HG03095 (cell line): ENCODE data around the gene LMF1.

ENCODE experiments used
- ATAC-seq: cut with Tn5 transposase; IDR thresholded peaks from one replicate; pipeline ENCODE4 v1.9.1; 2021; ENCODE audit warnings: moderate library complexity; ENCODE audit not compliant: unreplicated experiment

LMF1 gene

GRCh38 chr16:916035-916799 lies 54.6 kb downstream of the LMF1 start:
- no peak for ATAC-seq

DNA sequence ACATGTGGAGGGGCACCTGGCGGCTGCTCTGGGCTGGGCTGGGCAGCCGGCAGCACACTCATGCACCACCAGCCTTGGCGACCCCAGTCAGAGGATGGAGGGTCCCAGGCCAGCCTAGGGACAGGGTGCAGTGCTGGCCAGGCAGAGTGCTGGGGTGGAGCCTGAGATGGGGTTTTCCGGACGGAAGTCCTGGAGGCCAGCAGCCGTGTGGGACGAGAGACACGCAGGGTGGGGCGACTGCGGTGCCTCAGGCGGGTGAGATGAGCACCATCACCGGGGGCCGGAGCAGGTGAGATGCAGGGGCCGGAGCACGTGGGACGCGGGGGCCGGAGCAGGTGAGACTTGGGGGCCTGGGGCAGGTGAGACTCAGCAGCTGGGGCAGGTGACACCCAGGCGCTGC lies 55.2 kb downstream of the LMF1 start:
- no peak for ATAC-seq

DNA sequence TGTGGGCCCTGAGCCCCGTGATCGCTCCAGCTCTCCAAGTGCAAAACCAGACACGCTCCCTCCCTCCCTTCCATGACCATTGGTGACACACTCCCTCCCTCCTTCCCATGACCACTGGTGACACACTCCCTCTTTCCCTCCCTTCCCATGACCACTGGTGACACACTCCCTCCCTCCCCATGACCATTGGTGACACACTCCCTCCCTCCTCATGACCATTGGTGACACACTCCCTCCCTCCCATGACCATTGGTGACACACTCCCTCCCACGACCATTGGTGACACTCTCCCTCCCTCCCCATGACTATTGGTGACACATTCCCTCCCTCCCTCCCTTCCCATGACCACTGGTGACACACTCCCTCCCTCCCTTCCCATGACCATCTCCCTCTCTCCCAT lies 56.3 kb downstream of the LMF1 start:
- no peak for ATAC-seq

DNA sequence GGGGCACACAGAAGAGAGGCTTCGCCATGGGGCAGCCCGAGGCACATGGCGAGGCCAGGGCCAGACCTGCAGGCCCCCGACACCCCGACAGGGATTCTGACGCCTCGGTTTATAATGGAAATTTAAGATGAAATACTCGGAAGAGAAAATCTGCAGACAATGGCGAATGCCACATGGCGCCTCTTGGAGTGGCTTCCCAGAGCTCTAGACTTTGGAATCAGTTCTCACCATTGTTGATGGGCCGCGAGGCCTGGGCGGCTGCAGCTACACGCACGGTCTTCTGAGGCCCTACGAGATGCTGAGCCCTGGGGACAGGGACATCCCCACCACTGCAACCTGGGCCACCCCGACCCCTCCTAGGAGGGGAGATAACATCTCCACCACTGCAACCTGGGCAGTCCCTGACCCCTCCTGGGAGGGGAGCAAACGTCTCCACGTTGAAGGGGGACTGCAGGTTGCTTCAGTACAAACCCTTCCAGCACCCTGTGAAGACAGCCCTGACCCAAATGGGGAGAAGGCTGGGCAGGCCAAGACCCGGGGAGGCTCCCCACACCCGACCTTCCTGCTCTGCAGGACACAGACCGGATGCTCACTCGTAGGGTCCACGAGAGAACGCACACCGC lies 56.9 kb downstream of the LMF1 start:
- ATAC-seq, result no peak

GRCh38 chr16:912684-913613 lies 57.8 kb downstream of the LMF1 start:
- no peak for ATAC-seq

GRCh38 chr16:912322-912683 lies 58.5 kb downstream of the LMF1 start:
- ATAC-seq, result no peak

GRCh38 chr16:911604-912321 lies 59.0 kb downstream of the LMF1 start:
- ATAC-seq, result no peak

GRCh38 chr16:911101-911500 lies 59.7 kb downstream of the LMF1 start:
- ATAC-seq, result no peak

DNA sequence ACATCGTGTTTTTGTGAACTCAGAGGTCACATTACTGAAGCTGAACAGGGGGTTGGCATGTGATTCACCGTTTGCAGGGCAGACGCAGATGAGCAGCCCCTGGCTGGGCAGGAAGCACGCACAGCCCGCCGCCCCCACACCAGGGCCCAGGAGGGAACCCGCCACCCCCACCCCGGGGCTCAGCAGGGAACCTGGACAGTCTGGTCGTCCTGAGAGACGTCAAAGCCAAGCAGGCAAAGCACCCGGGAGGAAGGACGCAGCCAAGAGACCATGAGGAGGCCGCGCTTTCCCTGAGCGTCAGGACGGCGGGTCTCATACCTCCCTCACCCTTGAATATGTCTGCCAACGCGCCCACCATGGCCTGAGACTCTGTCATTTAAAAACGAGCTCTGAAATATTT lies 60.6 kb downstream of the LMF1 start:
- ATAC-seq, result no peak

DNA sequence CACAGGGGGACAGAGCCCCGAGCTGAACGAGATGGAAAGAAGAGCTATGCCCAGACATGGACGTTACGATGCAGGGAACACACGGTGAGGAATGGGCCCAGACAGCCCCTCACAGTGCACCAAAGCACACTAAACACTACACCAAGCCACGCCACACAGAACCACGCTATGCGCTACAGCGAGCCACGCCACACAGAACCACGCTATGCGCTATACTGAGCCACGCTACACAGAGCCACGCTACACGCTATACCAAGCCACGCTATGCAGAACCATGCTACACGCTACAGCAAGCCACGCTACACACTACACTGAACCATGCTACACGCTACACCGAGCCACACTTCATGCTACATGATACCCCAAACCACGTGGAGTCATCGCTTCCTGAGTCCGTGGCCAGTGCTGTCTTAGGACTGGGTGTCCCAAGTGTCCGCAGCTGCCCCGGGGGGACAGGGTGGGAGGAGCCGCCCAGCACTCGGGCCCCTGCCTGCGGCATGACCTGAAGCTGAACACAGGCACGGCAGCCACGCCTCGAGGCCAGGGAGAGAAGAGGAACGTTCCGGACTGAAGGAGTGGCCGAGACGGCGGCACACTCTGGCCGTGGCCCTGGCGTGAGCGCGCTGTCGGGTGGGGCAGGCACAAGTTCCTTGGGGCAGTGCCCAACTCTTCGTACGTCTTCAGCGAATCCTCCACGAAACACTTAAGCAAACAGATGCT lies 61.3 kb downstream of the LMF1 start:
- no peak for ATAC-seq

DNA sequence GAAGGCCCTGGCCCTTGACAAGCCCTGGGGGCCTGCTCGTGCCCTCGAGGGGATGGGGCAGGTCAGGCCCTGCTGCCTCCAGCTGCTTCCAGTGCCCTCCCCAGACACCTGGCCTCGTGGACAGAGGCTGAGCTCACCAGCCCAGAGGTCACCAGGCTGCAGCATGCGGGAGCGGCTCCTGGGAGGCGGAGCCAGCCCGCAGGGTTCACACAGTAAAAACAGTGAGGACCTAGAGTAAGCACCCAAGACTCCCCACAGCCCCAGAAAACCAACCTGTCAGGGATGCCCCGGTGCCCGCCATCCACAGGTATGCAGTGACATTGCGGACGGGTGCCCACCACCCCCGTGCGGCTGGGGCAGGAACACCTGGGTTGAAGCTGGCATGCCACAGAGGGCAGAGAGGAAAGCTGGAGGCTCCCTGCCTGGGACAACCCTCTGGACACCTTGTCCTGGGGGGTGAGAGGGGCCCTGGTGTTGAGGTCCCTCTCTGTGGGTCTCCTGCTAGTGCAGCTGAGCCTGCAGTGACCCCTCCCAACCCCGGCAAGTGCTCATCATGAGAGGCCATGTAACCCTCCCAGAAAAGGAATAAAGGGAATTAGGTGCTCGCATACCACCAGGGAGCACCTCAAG lies 62.1 kb downstream of the LMF1 start:
- no peak for ATAC-seq

- ATAC-seq, result no peak
These were observed 62.9 kb downstream of the LMF1 start for GRCh38 chr16:907842-908241.

DNA sequence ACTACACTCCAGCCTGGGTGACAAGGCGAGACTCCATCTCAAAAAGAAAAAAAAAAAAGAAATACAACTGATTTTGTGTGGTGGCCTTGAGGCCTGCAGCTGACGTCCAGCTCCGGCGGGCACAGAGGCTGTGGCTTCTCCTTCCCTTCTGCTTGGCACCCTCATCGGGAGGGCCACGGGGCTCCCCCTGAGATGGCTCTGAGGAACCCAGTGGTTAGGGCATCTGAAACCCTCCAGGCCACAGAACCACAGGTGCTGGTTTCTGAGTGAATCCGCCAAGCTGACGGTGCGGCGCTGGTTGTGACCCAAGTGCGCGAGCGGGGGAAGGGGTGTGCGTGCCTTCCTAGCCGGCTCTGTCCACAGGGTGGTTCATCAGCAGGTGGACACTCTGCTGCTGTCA lies 63.4 kb downstream of the LMF1 start:
- no peak for ATAC-seq

DNA sequence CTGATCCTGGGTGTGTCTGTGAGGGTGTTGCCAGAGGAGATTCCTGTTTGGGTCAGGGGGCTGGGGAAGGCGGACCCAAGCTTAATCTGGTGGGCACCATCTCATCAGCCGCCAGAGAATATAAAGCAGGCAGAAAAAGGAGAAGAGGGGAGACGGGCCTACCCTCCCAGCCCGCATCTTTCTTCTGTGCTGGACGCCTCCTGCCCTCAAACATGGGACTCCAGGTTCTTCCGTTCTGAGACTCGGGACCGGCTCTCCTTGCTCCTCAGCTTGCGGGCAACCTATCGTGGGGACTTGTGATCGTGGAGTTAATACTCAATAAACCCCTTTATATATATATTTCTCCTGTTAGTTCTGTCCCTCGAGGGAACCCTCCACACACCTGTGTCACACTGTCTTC lies 64.5 kb downstream of the LMF1 start:
- ATAC-seq, result no peak

DNA sequence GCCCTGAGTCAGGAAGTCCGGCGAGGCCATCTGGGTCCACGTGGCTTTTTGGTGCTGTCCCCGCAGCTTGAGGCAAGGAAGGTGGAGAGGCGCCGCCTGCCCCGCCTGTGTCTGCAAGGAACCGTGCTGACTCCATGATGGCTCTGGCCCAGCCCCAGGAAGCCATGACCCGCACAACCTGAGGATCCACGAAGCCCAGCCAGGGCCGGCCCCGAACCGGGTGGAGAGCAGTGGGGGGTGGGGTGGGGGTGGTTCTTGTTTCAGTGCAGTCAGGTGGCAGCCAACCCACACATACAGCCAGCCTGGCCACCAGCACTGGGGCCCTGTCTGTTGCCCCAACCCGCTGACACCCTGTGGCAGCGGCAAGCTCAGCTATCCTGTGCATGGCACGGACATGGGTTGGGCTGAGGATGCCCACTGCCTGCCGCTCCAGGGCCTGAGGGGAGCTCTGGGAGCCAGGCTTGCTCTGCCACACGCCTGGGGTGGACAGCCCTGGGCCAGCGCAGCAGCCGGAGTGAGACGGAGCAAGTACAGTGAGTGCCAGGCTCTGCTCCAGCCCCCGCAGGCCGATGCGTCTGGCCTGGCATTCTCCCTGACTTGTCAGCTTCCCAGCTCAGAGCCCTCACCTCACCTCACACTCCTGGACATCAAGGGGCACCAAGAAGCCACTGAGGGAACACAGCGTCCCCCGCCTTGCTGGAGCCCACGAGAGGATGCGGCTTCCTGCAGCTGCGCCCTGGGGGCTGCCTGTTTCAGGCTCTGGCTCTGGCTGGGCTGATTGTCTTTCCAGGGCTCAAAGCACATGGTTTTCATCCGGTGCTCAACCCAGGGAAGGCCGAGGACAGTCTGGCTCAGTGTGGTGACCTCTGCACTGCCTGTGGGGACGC lies 68.8 kb downstream of the LMF1 start:
- no peak for ATAC-seq

DNA sequence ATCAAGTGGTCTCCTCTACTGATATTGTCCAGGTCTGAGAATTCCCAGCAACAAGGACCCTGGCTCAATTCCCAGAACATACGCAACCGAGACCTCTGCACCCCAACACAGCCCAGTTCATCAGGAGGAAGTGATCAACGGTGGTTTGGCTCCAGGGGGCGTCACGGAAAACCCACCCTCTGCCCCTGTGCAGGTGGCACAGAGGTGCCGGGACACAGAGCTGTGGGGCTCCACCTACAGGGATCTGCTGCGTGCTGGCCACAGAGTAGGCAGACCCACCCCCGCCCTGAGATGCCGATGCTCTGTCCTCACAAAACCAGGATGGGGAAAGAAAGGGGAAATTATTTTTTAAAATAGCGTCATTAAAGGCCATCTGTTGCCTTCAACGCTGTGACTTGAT lies 69.6 kb downstream of the LMF1 start:
- ATAC-seq, result no peak

DNA sequence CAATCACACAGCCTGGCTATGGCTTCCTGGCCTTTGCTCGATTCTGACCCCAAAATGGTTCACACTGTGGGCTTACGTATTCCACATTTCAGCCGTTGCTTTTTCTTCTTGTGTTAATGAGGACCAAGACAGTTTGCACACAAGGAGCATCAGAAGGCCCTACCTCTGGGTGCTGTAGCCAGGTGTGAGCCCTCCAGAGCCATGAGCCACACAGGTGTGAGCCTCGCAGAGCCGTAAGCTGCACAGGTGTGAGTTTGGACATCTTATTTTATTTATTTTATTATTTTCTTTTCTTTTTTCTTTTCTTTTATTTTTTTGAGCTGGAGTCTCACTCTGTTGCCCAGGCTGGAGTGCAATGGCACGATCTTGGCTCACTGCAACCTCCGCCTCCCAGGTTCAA lies 70.6 kb downstream of the LMF1 start:
- no peak for ATAC-seq

- ATAC-seq, result no peak
These were observed 71.1 kb downstream of the LMF1 start for GRCh38 chr16:899683-900060.
